ENCODE results near the gene HK1. TPM values are rescaled to one million over a fixed set of nuclear protein-coding genes. Genes with fewer than 3 reads are reported as not detected.

Gene HK1
- total RNA-seq, 6 experiments from 2014 or later, result 149 to 158 (median 155) TPM

GRCh38 chr10:69439813-69440506 is 161.7 kb downstream of the HK1 start:
- no peak for TF ChIP-seq CTCF (IDR thresholded peaks at IDR 0.05)
- Mint-ChIP-seq H3K36me3 (ENCODE audit: low read depth) (0 out of 2 replicates have a peak, but pooled peaks cover 3% of the 10 kb centered on the region), H3K27me3 (ENCODE audit: insufficient read depth) (peaks cover 2% of the 10 kb centered on the region; the same call in 1 of the 2 replicates), H3K27ac (peak overlapping the region; percentile 93), H3K4me3 (peak overlapping the region; percentile 79), H3K4me1 (ENCODE audit: low read depth) (peaks cover 52% of the 10 kb centered on the region), H3K9me3 (0 out of 2 replicates have a peak, but pooled peaks cover 3% of the 10 kb centered on the region)
- DNase-seq, result peak; percentile 83

- Mint-ChIP-seq H3K27ac (no peak overlapping the region), H3K4me1 (ENCODE audit: low read depth) (peaks cover 77% of the 10 kb centered on the region), H3K4me3 (no peak overlapping the region), H3K9me3 (0 out of 2 replicates have a peak, but pooled peaks cover 3% of the 10 kb centered on the region), H3K27me3 (ENCODE audit: insufficient read depth) (peaks cover 2% of the 10 kb centered on the region), H3K36me3 (ENCODE audit: low read depth) (no peaks in the 10 kb centered on the region)
- DNase-seq, result no peak
- no peak for TF ChIP-seq CTCF (IDR thresholded peaks at IDR 0.05)
These were observed 165.1 kb downstream of the HK1 start for GRCh38 chr10:69443354-69443753.

GRCh38 chr10:69445041-69445440 is 166.7 kb downstream of the HK1 start:
- Mint-ChIP-seq H3K4me1 (ENCODE audit: low read depth) (peaks cover 74% of the 10 kb centered on the region), H3K27me3 (ENCODE audit: insufficient read depth) (peaks cover 2% of the 10 kb centered on the region), H3K9me3 (0 out of 2 replicates have a peak, but pooled peaks cover 3% of the 10 kb centered on the region), H3K27ac (peak overlapping the region; percentile 14; the same call in 1 of the 2 replicates), H3K4me3 (no peak overlapping the region), H3K36me3 (ENCODE audit: low read depth) (no peaks in the 10 kb centered on the region)
- no peak for DNase-seq
- no peak for TF ChIP-seq CTCF (IDR thresholded peaks at IDR 0.05)

GRCh38 chr10:69446229-69446628 is 167.9 kb downstream of the HK1 start:
- peaks cover 2% of the 10 kb centered on the region for H3K27me3 Mint-ChIP-seq (ENCODE audit: insufficient read depth)
- H3K4me1 Mint-ChIP-seq (ENCODE audit: low read depth), result peaks cover 70% of the 10 kb centered on the region
- 0 out of 2 replicates have a peak, but pooled peaks cover 3% of the 10 kb centered on the region for H3K9me3 Mint-ChIP-seq
- peak overlapping the region; percentile 83 for H3K27ac Mint-ChIP-seq
- TF ChIP-seq CTCF (IDR thresholded peaks at IDR 0.05), result no peak
- H3K36me3 Mint-ChIP-seq (ENCODE audit: low read depth), result no peaks in the 10 kb centered on the region
- no peak for DNase-seq
- H3K4me3 Mint-ChIP-seq, result peak overlapping the region; percentile 29

- Mint-ChIP-seq H3K9me3 (0 out of 2 replicates have a peak, but pooled peaks cover 3% of the 10 kb centered on the region), H3K4me1 (ENCODE audit: low read depth) (peaks cover 66% of the 10 kb centered on the region), H3K4me3 (peak overlapping the region; percentile 29), H3K27ac (peak overlapping the region; percentile 83), H3K27me3 (ENCODE audit: insufficient read depth) (peaks cover 2% of the 10 kb centered on the region), H3K36me3 (ENCODE audit: low read depth) (no peaks in the 10 kb centered on the region)
- TF ChIP-seq CTCF (IDR thresholded peaks at IDR 0.05), result no peak
- DNase-seq, result peak; percentile 91
These were observed 168.4 kb downstream of the HK1 start for GRCh38 chr10:69446650-69447151.

Data from HFFc6 (cell line).